ENCODE results near the gene NLRP6. TPM values are rescaled to one million over a fixed set of nuclear protein-coding genes. Genes with fewer than 3 reads are reported as not detected.
A peak's percentile ranks its signal among the peaks of the same experiment; 100 is the strongest.

The NLRP6 gene
- total and polyA plus RNA-seq, 2 of the 4 experiments (the other 2 are of a cell fraction) = not detected

- ChIA-PET CTCF (no interaction called here), POLR2A (ENCODE audit: unreplicated experiment) (interaction anchor here (0.7 kb wide), 1 partner anchor 9 kb away, joined by 3 read pairs; no protein-coding TSS in a partner anchor)
- H3K9me3 ChIP-seq (ENCODE audit: control insufficient read depth, insufficient read depth, low read length) = no peaks in the 10 kb centered on the region
- H4K8ac ChIP-seq (ENCODE audit: low read depth in 2 of 2, low read length in 2 of 2) = peak overlapping the region; percentile 64 to 86; a peak in 3 of 4 replicates
- H3K79me1 ChIP-seq (ENCODE audit: low read depth in 1 of 2, low read length in 2 of 2) = peaks cover 0 to 7% of the 10 kb centered on the region in 2 experiments; a peak in 3 of 4 replicates
- H3K27ac ChIP-seq (ENCODE audit: insufficient read depth, low read length) = no peak overlapping the region; the same call in 1 of the 2 replicates
- peak overlapping the region; percentile 54 for H3K9ac ChIP-seq (ENCODE audit: low read depth, low read length)
- DNase-seq (no peak), ATAC-seq (ENCODE audit: low read depth) (peak; percentile 3; the same call in 1 of the 2 replicates)
- H2AFZ ChIP-seq (replicated peaks; ENCODE audit: low read length, poor library complexity) = peak overlapping the region; percentile 71
- no TSS peak for BruUV-seq (replicated peaks)
- H3K56ac ChIP-seq (ENCODE audit: extremely low read depth, insufficient read depth, low read length) = peak overlapping the region; percentile 3; the same call in 1 of the 2 replicates
- H2BK120ac ChIP-seq (ENCODE audit: low read depth, low read length) = no peak overlapping the region
- no peak overlapping the region; the same call in 1 of the 2 replicates for H4K91ac ChIP-seq (ENCODE audit: insufficient read depth, low read depth, low read length)
- H4K5ac ChIP-seq (ENCODE audit: low read depth, low read length) = no peak overlapping the region; the same call in 1 of the 2 replicates
- H3K4me2 ChIP-seq (ENCODE audit: low read depth, low read length) = peak overlapping the region; percentile 83
- H2BK15ac ChIP-seq (ENCODE audit: low read depth, low read length) = no peak overlapping the region; the same call in 2 of the 3 replicates
- H3K23ac ChIP-seq (ENCODE audit: low read depth, low read length) = peak overlapping the region; percentile 94; the same call in 1 of the 2 replicates
- H3K27me3 ChIP-seq (ENCODE audit: control insufficient read depth, insufficient read depth, low read length) = peaks cover 15% of the 10 kb centered on the region; the same call in 1 of the 2 replicates
- H3K18ac ChIP-seq (ENCODE audit: low read depth, low read length) = no peak overlapping the region
- intact Hi-C loops (cut with micrococcal nuclease) (no loop called here), in situ Hi-C loops (cut with MboI; ENCODE audit: low sequenced_read_pairs) (loop anchor here (10.0 kb wide), 1 partner anchor 65 kb away; no protein-coding TSS in a partner anchor), dilution Hi-C loops (cut with HindIII; ENCODE audit: low sequenced_read_pairs, unreplicated experiment) (no loop called here)
- WGBS, 2 experiments (ENCODE audit: extremely low coverage in 2 of 2, insufficient read length in 1 of 2) = 42% methylated on average over 3 of the region's 14 CpGs; no CpG with 5 or more reads in 1 of the 2 experiments
- H3K4ac ChIP-seq (ENCODE audit: low read depth, low read length) = peak overlapping the region; percentile 56
- no peaks in the 10 kb centered on the region for H4K20me1 ChIP-seq (ENCODE audit: insufficient read depth, low read length)
- H2AK9ac ChIP-seq (replicated peaks; ENCODE audit: low read depth, low read length, poor library complexity) = peak overlapping the region; percentile 97
- no peak for TF ChIP-seq FOS (IDR thresholded peaks at IDR 0.05; ENCODE audit: low read depth, low read length)
- H2AK5ac ChIP-seq (ENCODE audit: low read depth, low read length) = peak overlapping the region; percentile 51; the same call in 1 of the 2 replicates
- peaks cover 4% of the 10 kb centered on the region; the same call in 1 of the 2 replicates for H3K4me1 ChIP-seq (ENCODE audit: control insufficient read depth, insufficient read depth, low read length)
- H3K9me1 ChIP-seq (ENCODE audit: insufficient read depth, low read length) = no peaks in the 10 kb centered on the region
- H2BK20ac ChIP-seq (ENCODE audit: low read depth, low read length) = no peak overlapping the region
- H3K4me3 ChIP-seq (ENCODE audit: insufficient read depth, low read depth, low read length) = peak overlapping the region; percentile 42
- peaks cover 15% of the 10 kb centered on the region for H3K36me3 ChIP-seq (ENCODE audit: control insufficient read depth, insufficient read depth, low read length)
- 0 out of 2 replicates have a peak overlapping the region, but pooled peaks have one; percentile 76 for H3K14ac ChIP-seq (replicated peaks; ENCODE audit: low read depth, low read length)
- no peak overlapping the region for H2BK5ac ChIP-seq (ENCODE audit: low read depth, low read length, poor library complexity, severe bottlenecking)
Observed at GRCh38 chr11:289398-289711, 11.1 kb downstream of the NLRP6 start.
